ENCODE results near the gene ELOVL1. TPM values are rescaled to one million over a fixed set of nuclear protein-coding genes. Genes with fewer than 3 reads are reported as not detected.
A peak's percentile ranks its signal among the peaks of the same experiment; 100 is the strongest.
"Not testable (repeated sequence)": the region's sequence is repeated elsewhere in the genome, so short reads cannot be mapped to it uniquely, and the experiment has no call there.

Gene ELOVL1
- total and polyA plus RNA-seq, 8 donors: 64.9 to 144 (median 80.8) TPM

GRCh38 chr1:43372172-43372571, 4.4 kb upstream of the ELOVL1 start:
- intact Hi-C loops (cut with DNase I): no loop called here
- no peaks in the 10 kb centered on the region for H3K36me3 ChIP-seq
- H3K27me3 ChIP-seq: no peaks in the 10 kb centered on the region
- peak overlapping the region in 1 of 2 donors; percentile 48 for H3K27ac ChIP-seq
- no peaks in the 10 kb centered on the region for H3K9me3 ChIP-seq
- H3K4me1 ChIP-seq: peaks cover 8 to 42% of the 10 kb centered on the region in 2 donors
- no peak overlapping the region for H3K4me3 ChIP-seq
- DNase-seq: no peak
- no peak for ATAC-seq
- no peak for TF ChIP-seq CTCF (IDR thresholded peaks at IDR 0.05)

- ATAC-seq (no peak), DNase-seq (no peak)
- TF ChIP-seq CTCF (IDR thresholded peaks at IDR 0.05): no peak
- intact Hi-C loops (cut with DNase I): no loop called here
- H3K36me3 ChIP-seq: peaks cover 0 to 2% of the 10 kb centered on the region in 2 donors
- H3K9me3 ChIP-seq: no peaks in the 10 kb centered on the region
- H3K27me3 ChIP-seq: no peaks in the 10 kb centered on the region
- H3K4me1 ChIP-seq: peaks cover 20 to 58% of the 10 kb centered on the region in 2 donors
- no peak overlapping the region for H3K4me3 ChIP-seq
- H3K27ac ChIP-seq: no peak overlapping the region
These were observed 2.8 kb upstream of the ELOVL1 start for GRCh38 chr1:43370564-43370963.

GRCh38 chr1:43369779-43370178, 2.0 kb upstream of the ELOVL1 start:
- intact Hi-C loops (cut with DNase I); ATAC-seq; H3K9me3 ChIP-seq; H3K4me3 ChIP-seq; H3K27ac ChIP-seq; DNase-seq; H3K27me3 ChIP-seq; H3K36me3 ChIP-seq: not testable (repeated sequence)
- peaks cover 20 to 66% of the 10 kb centered on the region in 2 donors for H3K4me1 ChIP-seq

- Histone ChIP-seq H3K4me1 (peaks cover 20 to 72% of the 10 kb centered on the region in 2 donors), H3K36me3 (peaks cover 3 to 21% of the 10 kb centered on the region in 2 donors), H3K27ac (peak overlapping the region; percentile 91 to 97), H3K4me3 (peak overlapping the region; percentile 88 to 94), H3K9me3 (no peaks in the 10 kb centered on the region), H3K27me3 (no peaks in the 10 kb centered on the region)
- intact Hi-C loops (cut with DNase I): no loop called here
- no peak for TF ChIP-seq CTCF (IDR thresholded peaks at IDR 0.05)
- no peak for DNase-seq
- no peak for ATAC-seq
These were observed 822 bp upstream of the ELOVL1 start for GRCh38 chr1:43368646-43369020.

- H3K36me3 ChIP-seq: peaks cover 6 to 35% of the 10 kb centered on the region in 2 donors
- no peak for TF ChIP-seq CTCF (IDR thresholded peaks at IDR 0.05)
- H3K27ac ChIP-seq: peak overlapping the region; percentile 90 to 97
- DNase-seq (peak in 2 of 4 donors; percentile 25 to 88), ATAC-seq (peak; percentile 83)
- peaks cover 20 to 64% of the 10 kb centered on the region in 2 donors for H3K4me1 ChIP-seq
- H3K4me3 ChIP-seq: peak overlapping the region; percentile 88 to 94
- no peaks in the 10 kb centered on the region for H3K27me3 ChIP-seq
- intact Hi-C loops (cut with DNase I): no loop called here
- no peaks in the 10 kb centered on the region for H3K9me3 ChIP-seq
These were observed 546 bp downstream of the ELOVL1 start for GRCh38 chr1:43367026-43367903.
